Esophagus muscularis mucosa (tissue), 4 donors: Measurements from ENCODE around the gene WNT1. TPM values are rescaled to one million over a fixed set of nuclear protein-coding genes. Genes with fewer than 3 reads are reported as not detected.

Experiments used
- DNase-seq: peaks from one replicate; pipeline ENCODE4 v3.0.0-alpha.2; 2017; ENCODE audit errors: extremely low spot score
- H3K27ac ChIP-seq, 4 donors: fragments of 200-600 bp; sonication (generic); replicated peaks in 1 of 4; 1 replicate in 3 of 4; 2 replicates in 1 of 4; pipeline ENCODE4 v1.5.1; 2016 to 2019; ENCODE audit warnings: mild to moderate bottlenecking in 1 of 4
- H3K27me3 ChIP-seq, 4 donors: fragments of 200-600 bp; sonication (generic); one replicate each; pipeline versions ENCODE4 v1.5.1 to v1.6.0; 2016 to 2019
- H3K36me3 ChIP-seq, 4 donors: fragments of 200-600 bp; sonication (generic); one replicate each; pipeline ENCODE4 v1.5.1; 2016 to 2019
- H3K4me1 ChIP-seq, 4 donors: fragments of 200-600 bp; sonication (generic); one replicate each; pipeline ENCODE4 v1.5.1; 2016 to 2019
- H3K4me3 ChIP-seq, 4 donors: fragments of 200-600 bp; sonication (generic); 1 replicate in 2 of 4; 2 replicates in 2 of 4; pipeline ENCODE4 v1.5.1; 2016 to 2019; ENCODE audit warnings: mild to moderate bottlenecking in 4 of 4, moderate library complexity in 1 of 4
- H3K9me3 ChIP-seq, 4 donors: fragments of 200-600 bp; sonication (generic); 1 replicate in 3 of 4; 2 replicates in 1 of 4; pipeline ENCODE4 v1.5.1; 2016 to 2019
- EP300 ChIP-seq: sonication (generic); formaldehyde crosslinking; IDR thresholded peaks from one replicate; pipeline ENCODE4 v1.6.1; 2017; ENCODE audit warnings: antibody characterized with exemption
- POLR2A ChIP-seq: fragments of 450-650 bp; IDR thresholded peaks from one replicate; pipeline ENCODE4 v1.6.1; 2017; ENCODE audit warnings: antibody characterized with exemption, moderate library complexity, mild to moderate bottlenecking, low read depth
- POLR2AphosphoS5 ChIP-seq, 2 donors: sonication (generic); formaldehyde crosslinking; IDR thresholded peaks; one replicate each; pipeline ENCODE4 v1.6.1; 2017; ENCODE audit warnings: antibody characterized with exemption in 2 of 2
- WGBS: methylation state at CpG from one replicate; pipeline ENCODE4 v1.1.5; 2018; 5-methylcytosine and 5-hydroxymethylcytosine counted together
- intact Hi-C: fragments of 100-400 bp; cut with DNase I; formaldehyde crosslinking; loops from one replicate; pipeline ENCODE4 v1.15.1; 2023
- total RNA-seq, 4 donors: library from RNA; depleted of rRNA; stranded (reverse); fragments of >200 nt; gene quantifications; one replicate each; pipeline versions ENCODE4 v1.1.0 to v1.2.1, GENCODE V29; 2016
- TF ChIP-seq, protein P1 (sequence below), 3 experiments: fragments of 200-600 bp in 2 of 3; fragments of 450-650 bp in 1 of 3; sonication (generic) in 2 of 3; IDR thresholded peaks; one replicate each; pipeline ENCODE4 v1.5.1; 2017 to 2019; ENCODE audit warnings: antibody characterized with exemption in 3 of 3, mild to moderate bottlenecking in 2 of 3, moderate library complexity in 1 of 3

Gene WNT1
- total RNA-seq, 4 donors from 2014 or later, result not detected

DNA sequence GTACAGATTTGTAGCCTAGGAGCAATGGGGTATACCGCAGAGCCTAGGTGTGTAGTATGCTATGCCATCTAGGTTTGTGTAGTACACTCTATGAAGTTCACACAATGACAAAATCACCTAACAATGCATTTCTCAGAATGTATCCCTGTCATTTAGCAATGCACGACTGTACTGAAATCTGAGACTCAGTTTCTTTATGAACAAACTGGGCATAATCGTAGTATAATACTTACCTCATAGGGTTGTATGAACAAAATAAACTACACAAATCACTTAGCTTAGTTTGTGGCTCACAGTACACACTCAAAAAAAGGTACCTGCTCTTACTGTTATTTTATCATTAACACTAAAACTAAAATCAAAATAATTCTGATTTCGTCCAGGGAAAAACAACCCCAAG lies 47.3 kb downstream of the WNT1 start:
- intact Hi-C loops, result no loop called here
- H3K27me3 ChIP-seq, result no peaks in the 10 kb centered on the region
- no peak overlapping the region for H3K4me3 ChIP-seq
- 90% methylated on average over 4 of the region's 4 CpGs for WGBS
- H3K27ac ChIP-seq, result no peak overlapping the region
- TF ChIP-seq POLR2A, result no peak
- TF ChIP-seq EP300, result no peak
- H3K4me1 ChIP-seq, result no peaks in the 10 kb centered on the region
- no peaks in the 10 kb centered on the region for H3K9me3 ChIP-seq
- DNase-seq, result no peak
- peaks cover 81 to 100% (median 93%) of the 10 kb centered on the region in 4 donors for H3K36me3 ChIP-seq

DNA sequence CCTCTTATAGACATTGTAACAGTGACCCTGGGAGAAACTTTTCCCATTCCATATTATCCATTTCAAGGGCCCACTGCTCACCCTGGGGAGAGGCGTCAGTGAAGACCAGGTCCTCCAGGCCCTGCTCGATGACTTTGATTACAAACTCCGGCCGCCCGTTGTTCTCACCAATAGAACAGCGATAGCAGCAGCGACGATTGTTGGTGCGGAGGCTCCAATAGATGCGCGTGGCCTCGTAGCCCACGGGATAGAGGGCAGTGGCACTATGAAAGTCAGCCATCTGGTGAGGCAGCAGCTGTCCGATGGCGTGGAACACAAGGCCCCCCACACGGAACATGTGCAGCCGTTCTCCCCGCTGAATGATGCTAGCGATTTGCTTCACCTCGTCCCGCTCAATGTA lies 48.0 kb downstream of the WNT1 start:
- 87% methylated on average over 20 of the region's 21 CpGs for WGBS
- TF ChIP-seq EP300 (no peak), POLR2AphosphoS5 (IDR thresholded peaks at IDR 0.05) (no peak), POLR2A (no peak)
- TF ChIP-seq, protein P1, sequence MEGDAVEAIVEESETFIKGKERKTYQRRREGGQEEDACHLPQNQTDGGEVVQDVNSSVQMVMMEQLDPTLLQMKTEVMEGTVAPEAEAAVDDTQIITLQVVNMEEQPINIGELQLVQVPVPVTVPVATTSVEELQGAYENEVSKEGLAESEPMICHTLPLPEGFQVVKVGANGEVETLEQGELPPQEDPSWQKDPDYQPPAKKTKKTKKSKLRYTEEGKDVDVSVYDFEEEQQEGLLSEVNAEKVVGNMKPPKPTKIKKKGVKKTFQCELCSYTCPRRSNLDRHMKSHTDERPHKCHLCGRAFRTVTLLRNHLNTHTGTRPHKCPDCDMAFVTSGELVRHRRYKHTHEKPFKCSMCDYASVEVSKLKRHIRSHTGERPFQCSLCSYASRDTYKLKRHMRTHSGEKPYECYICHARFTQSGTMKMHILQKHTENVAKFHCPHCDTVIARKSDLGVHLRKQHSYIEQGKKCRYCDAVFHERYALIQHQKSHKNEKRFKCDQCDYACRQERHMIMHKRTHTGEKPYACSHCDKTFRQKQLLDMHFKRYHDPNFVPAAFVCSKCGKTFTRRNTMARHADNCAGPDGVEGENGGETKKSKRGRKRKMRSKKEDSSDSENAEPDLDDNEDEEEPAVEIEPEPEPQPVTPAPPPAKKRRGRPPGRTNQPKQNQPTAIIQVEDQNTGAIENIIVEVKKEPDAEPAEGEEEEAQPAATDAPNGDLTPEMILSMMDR (IDR thresholded peaks at IDR 0.05), result no peak
- Histone ChIP-seq H3K36me3 (peaks cover 77 to 100% (median 94%) of the 10 kb centered on the region in 4 donors), H3K4me1 (peaks cover 0 to 5% (median 2%) of the 10 kb centered on the region in 4 donors), H3K4me3 (no peak overlapping the region), H3K9me3 (no peaks in the 10 kb centered on the region), H3K27ac (no peak overlapping the region), H3K27me3 (no peaks in the 10 kb centered on the region)
- intact Hi-C loops, result no loop called here
- no peak for DNase-seq

DNA sequence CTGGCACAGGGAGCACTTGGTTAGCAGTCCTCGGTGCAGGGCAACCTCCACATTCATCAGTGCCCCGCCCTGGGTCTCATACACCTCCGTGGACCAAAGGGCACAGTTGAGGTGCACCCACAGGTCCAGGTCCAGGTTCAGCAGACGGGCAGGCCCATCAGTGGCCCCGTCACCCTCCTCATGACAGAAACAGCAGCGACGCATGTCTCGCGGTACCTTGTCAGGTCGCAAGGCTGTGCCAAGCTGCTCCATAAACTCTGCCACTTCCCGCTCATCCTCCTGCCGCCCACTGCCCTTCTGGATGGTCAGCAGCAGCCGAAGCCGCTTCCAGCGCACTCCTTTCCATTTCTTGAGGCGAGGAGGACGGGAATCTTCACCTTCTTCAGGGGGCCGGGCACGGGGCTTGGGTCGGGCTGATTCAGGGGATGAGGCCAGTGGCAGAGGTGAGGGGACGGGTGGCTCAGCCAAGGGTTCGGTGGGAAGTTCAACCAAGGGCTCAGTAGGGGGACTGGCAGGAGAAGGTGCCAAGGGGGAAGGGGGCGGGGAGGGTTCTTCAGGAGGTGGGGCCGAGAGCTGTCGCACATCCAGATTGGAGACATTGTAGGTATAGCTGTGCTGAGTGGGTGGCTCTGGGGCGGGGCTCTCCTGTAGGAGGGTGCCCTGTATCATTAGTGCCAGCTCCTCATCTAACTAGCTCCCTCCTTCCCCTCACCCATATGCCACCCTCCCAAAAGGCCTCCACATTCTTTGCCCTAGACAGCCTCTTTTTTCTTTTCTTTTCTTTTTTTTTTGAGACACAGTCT lies 48.8 kb downstream of the WNT1 start:
- DNase-seq, result no peak
- Histone ChIP-seq H3K27ac (no peak overlapping the region), H3K27me3 (no peaks in the 10 kb centered on the region), H3K4me1 (peaks cover 0 to 11% (median 8%) of the 10 kb centered on the region in 4 donors), H3K36me3 (peaks cover 70 to 100% (median 94%) of the 10 kb centered on the region in 4 donors), H3K4me3 (no peak overlapping the region), H3K9me3 (no peaks in the 10 kb centered on the region)
- 94% methylated on average over 22 of the region's 26 CpGs for WGBS
- TF ChIP-seq EP300, result no peak
- peak in 1 of 2 donors; percentile 24 for TF ChIP-seq POLR2AphosphoS5 (IDR thresholded peaks at IDR 0.05)
- intact Hi-C loops, result no loop called here

DNA sequence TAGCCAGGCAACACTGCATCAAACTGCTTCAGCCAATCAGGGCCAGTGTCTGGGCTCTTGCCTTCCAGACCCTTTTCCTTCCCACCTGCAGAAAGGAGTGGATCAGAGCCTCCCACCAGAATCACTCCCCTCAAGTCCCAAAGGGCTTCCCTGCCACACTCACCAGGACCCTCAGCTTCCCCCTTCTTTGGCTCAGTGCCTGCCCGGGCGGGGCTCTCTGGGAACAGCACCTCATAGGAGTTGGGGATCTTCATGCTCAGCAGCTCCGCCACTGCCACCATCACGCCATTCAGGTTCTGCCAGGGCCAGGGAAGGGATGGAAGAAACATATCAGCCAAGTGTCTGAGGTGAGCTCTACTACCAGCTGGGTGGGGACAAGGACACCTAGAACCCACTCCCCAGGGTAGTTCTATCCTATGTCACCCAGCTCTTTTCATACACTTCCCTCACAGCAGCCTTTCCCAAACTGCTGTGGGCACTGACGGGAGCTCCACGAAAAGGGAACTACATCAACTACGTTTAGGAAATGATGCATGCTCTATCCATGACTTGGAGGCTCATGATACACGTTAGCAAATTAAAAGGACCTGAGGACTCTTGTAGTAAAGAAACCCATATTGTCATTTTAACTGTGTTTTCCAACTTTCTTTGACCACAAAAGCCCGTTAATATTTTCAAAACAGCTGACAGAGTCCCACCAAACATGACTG lies 49.9 kb downstream of the WNT1 start:
- Histone ChIP-seq H3K4me1 (peaks cover 0 to 22% (median 16%) of the 10 kb centered on the region in 4 donors), H3K4me3 (no peak overlapping the region), H3K9me3 (no peaks in the 10 kb centered on the region), H3K27ac (no peak overlapping the region), H3K36me3 (peaks cover 67 to 100% (median 94%) of the 10 kb centered on the region in 4 donors), H3K27me3 (no peaks in the 10 kb centered on the region)
- intact Hi-C loops, result no loop called here
- TF ChIP-seq POLR2AphosphoS5 (IDR thresholded peaks at IDR 0.05) (no peak), POLR2A (no peak), EP300 (no peak)
- TF ChIP-seq, protein P1 (IDR thresholded peaks at IDR 0.05), result no peak
- 86% methylated on average over 8 of the region's 9 CpGs for WGBS
- no peak for DNase-seq

DNA sequence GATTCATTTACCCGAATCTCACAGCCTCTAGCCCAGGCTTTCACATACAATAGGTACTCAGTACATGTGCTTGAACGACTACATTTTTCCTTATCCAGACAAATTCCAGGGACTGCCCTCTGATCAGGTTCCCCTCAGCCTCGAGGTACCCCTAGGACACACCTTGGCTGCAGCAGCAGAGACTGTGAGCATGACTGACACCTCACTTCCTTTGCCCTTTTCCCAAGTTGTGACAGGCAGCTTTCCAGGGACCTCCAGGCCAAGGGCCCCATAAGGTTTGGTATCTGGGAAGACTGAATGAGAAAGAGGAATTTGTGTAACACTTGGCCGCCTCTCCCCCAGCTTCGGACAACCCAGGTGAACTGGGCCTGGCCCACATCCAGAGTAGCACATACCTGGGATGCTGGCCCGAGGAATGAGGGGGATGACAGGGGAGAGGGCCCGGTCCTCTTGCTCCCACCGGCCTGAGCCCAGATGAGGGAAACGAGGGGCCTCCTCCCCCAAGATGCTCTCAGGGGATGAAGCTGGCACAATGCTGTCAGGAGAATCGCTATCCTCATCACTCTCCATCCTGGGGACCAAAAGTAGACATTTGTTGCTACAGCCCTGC lies 50.6 kb downstream of the WNT1 start:
- H3K9me3 ChIP-seq, result no peaks in the 10 kb centered on the region
- peaks cover 65 to 100% (median 94%) of the 10 kb centered on the region in 4 donors for H3K36me3 ChIP-seq
- H3K4me3 ChIP-seq, result no peak overlapping the region
- intact Hi-C loops, result no loop called here
- H3K27ac ChIP-seq, result no peak overlapping the region
- peaks cover 0 to 30% (median 23%) of the 10 kb centered on the region in 4 donors for H3K4me1 ChIP-seq
- 82% methylated on average over 4 of the region's 10 CpGs for WGBS
- H3K27me3 ChIP-seq, result no peaks in the 10 kb centered on the region
- no peak for TF ChIP-seq POLR2A
- DNase-seq, result no peak

DNA sequence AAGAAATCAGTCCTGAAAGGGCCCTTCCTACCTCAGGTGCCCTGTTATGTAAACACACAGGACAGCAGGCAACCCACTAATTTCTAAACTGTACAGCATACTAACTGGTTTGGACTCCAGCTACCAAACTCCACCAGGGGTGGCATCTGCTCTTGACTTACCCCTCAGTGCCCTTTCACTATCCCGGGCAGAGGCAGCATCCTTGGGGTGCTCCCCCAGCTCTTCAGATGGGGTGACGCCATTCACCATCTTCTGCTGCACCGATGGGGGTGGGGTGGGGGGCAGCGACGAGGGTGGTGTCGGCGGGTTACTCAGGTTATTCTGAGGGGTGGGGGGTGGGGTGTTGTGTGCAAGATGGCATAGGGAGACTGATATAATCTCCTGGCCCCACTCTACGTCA lies 52.0 kb downstream of the WNT1 start:
- Histone ChIP-seq H3K9me3 (no peaks in the 10 kb centered on the region), H3K27ac (no peak overlapping the region), H3K4me3 (no peak overlapping the region), H3K4me1 (peaks cover 0 to 33% (median 25%) of the 10 kb centered on the region in 4 donors), H3K36me3 (peaks cover 63 to 100% (median 94%) of the 10 kb centered on the region in 4 donors), H3K27me3 (no peaks in the 10 kb centered on the region)
- DNase-seq, result no peak
- TF ChIP-seq, protein P1 (IDR thresholded peaks at IDR 0.05), result no peak
- no peak for TF ChIP-seq POLR2AphosphoS5 (IDR thresholded peaks at IDR 0.05)
- TF ChIP-seq POLR2A, result no peak
- TF ChIP-seq EP300, result no peak
- intact Hi-C loops, result no loop called here
- 86% methylated on average over 8 of the region's 8 CpGs for WGBS
